Caco-2 (cell line): ENCODE results near the gene STRBP. TPM values are rescaled to one million over a fixed set of nuclear protein-coding genes. Genes with fewer than 3 reads are reported as not detected.

Experiments used
- BruUV-seq: library from RNA; stranded (reverse); fragments of 400-500 nt; replicated peaks from 2 replicates; lab custom pipeline; 2021; lab: Mats Ljungman, UMichigan
- CTCF ChIA-PET: fragments of 300-600 bp; sonication (Branson Sonifier 250); formaldehyde crosslinking; loops from one replicate; lab custom pipeline; 2022; ENCODE audit warnings: antibody characterized with exemption; lab: Charles Lee
- POLR2A ChIA-PET: fragments of 300-600 bp; sonication (Branson Sonifier 250); formaldehyde crosslinking; loops from one replicate; lab custom pipeline; 2022; ENCODE audit warnings: antibody characterized with exemption; lab: Charles Lee
- DNase-seq, 2 experiments: peaks; one replicate each; pipeline versions ENCODE4 v3.0.0 to v3.0.0-alpha.2; 2020 to 2022
- H3K27me3 ChIP-seq: replicated peaks from 2 replicates; pipeline ENCODE4 v1.6.0; 2011; ENCODE audit warnings: low read length; ENCODE audit not compliant: control insufficient read depth, insufficient read depth
- H3K36me3 ChIP-seq: 2 replicates; pipeline ENCODE4 v1.5.1; 2011; ENCODE audit warnings: low read length; ENCODE audit not compliant: control insufficient read depth, insufficient read depth
- H3K4me1 ChIP-seq: fragments of 250-450 bp; sonication (Bioruptor Pico); 2 replicates; pipeline ENCODE4 v1.5.1; 2020; ENCODE audit warnings: mild to moderate bottlenecking
- H3K4me3 ChIP-seq: 2 replicates; pipeline ENCODE4 v1.5.1; 2011; ENCODE audit warnings: low read depth, mild to moderate bottlenecking, control low read depth, low read length
- H3K9me3 ChIP-seq: fragments of 250-450 bp; sonication (Bioruptor Pico); 2 replicates; pipeline ENCODE4 v1.5.1; 2020; ENCODE audit warnings: mild to moderate bottlenecking, moderate library complexity
- H3K27ac Mint-ChIP-seq: one replicate; pipeline ENCODE4 v1.8.0; 2022; ENCODE audit warnings: mixed read lengths; ENCODE audit not compliant: unreplicated experiment
- H3K27me3 Mint-ChIP-seq: one replicate; pipeline ENCODE4 v1.8.0; 2022; ENCODE audit warnings: mixed read lengths; ENCODE audit not compliant: insufficient read depth, unreplicated experiment
- H3K36me3 Mint-ChIP-seq: one replicate; pipeline ENCODE4 v1.8.0; 2022; ENCODE audit warnings: mild to moderate bottlenecking, mixed read lengths; ENCODE audit not compliant: insufficient read depth, unreplicated experiment
- H3K4me1 Mint-ChIP-seq: one replicate; pipeline ENCODE4 v1.8.0; 2022; ENCODE audit warnings: low read depth, mixed read lengths; ENCODE audit not compliant: unreplicated experiment
- H3K4me3 Mint-ChIP-seq: one replicate; pipeline ENCODE4 v1.8.0; 2022; ENCODE audit warnings: mild to moderate bottlenecking, moderate library complexity, mixed read lengths; ENCODE audit not compliant: unreplicated experiment
- H3K9me3 Mint-ChIP-seq: one replicate; pipeline ENCODE4 v1.8.0; 2022; ENCODE audit warnings: mixed read lengths; ENCODE audit not compliant: unreplicated experiment
- CTCF ChIP-seq, 2 experiments: fragments of 200-600 bp in 1 of 2; IDR thresholded peaks; 1 replicate in 1 of 2; 2 replicates in 1 of 2; pipeline versions ENCODE4 v1.5.1 to v1.8.0; 2011 to 2022; ENCODE audit warnings: antibody characterized with exemption in 1 of 2, control low read depth in 1 of 2, inconsistent platforms in 1 of 2, low read depth in 1 of 2, low read length in 1 of 2, mild to moderate bottlenecking in 1 of 2, moderate library complexity in 1 of 2; ENCODE audit not compliant: insufficient read depth in 1 of 2, severe bottlenecking in 1 of 2, unreplicated experiment in 1 of 2
- intact Hi-C: fragments of 100-400 bp; cut with micrococcal nuclease; formaldehyde crosslinking; loops from one replicate; pipeline ENCODE4 v1.10.0; 2022; ENCODE audit not compliant: unreplicated experiment
- total RNA-seq: library from RNA; stranded (reverse); gene quantifications from 2 replicates; pipeline ENCODE4 v1.2.3, GENCODE V29; 2022

Gene STRBP
- total RNA-seq, 1 experiment from 2014 or later: 43.5 TPM

- Mint-ChIP-seq H3K4me1 (peaks cover 21% of the 10 kb centered on the region), H3K27ac (no peak overlapping the region), H3K36me3 (peaks cover 7% of the 10 kb centered on the region), H3K4me3 (no peak overlapping the region), H3K27me3 (no peaks in the 10 kb centered on the region), H3K9me3 (no peaks in the 10 kb centered on the region)
- no peak for DNase-seq
- intact Hi-C loops: no loop called here
- ChIA-PET POLR2A (no interaction called here), CTCF (no interaction called here)
- Histone ChIP-seq H3K4me3 (no peak overlapping the region), H3K9me3 (no peaks in the 10 kb centered on the region), H3K36me3 (no peaks in the 10 kb centered on the region), H3K4me1 (peaks cover 4% of the 10 kb centered on the region), H3K27me3 (no peaks in the 10 kb centered on the region)
- BruUV-seq: no TSS peak
- no peak for TF ChIP-seq CTCF (IDR thresholded peaks at IDR 0.05; ENCODE audit: insufficient read depth in 1 of 2, low read depth in 1 of 2, low read length in 1 of 2, severe bottlenecking in 1 of 2, unreplicated experiment in 1 of 2)
These were observed 31.2 kb downstream of the STRBP start for GRCh38 chr9:123237220-123237619.

GRCh38 chr9:123235448-123235847 lies 32.9 kb downstream of the STRBP start:
- H3K4me1 Mint-ChIP-seq: peaks cover 27% of the 10 kb centered on the region
- H3K9me3 Mint-ChIP-seq: no peaks in the 10 kb centered on the region
- BruUV-seq: no TSS peak
- ChIA-PET CTCF (interaction anchor here (0.5 to 0.7 kb wide), 2 partner anchors 10 to 28 kb away, joined by 4 to 5 read pairs; no protein-coding TSS in a partner anchor), POLR2A (interaction anchor here (0.7 kb wide), 2 partner anchors 15 to 144 kb away, joined by 5 to 9 read pairs; no protein-coding TSS in a partner anchor)
- no peak for TF ChIP-seq CTCF (IDR thresholded peaks at IDR 0.05; ENCODE audit: insufficient read depth in 1 of 2, low read depth in 1 of 2, low read length in 1 of 2, severe bottlenecking in 1 of 2, unreplicated experiment in 1 of 2)
- Histone ChIP-seq H3K27me3 (no peaks in the 10 kb centered on the region), H3K36me3 (no peaks in the 10 kb centered on the region), H3K4me1 (peaks cover 4% of the 10 kb centered on the region), H3K4me3 (no peak overlapping the region), H3K9me3 (no peaks in the 10 kb centered on the region)
- no peaks in the 10 kb centered on the region for H3K27me3 Mint-ChIP-seq
- DNase-seq: no peak
- intact Hi-C loops: no loop called here
- H3K27ac Mint-ChIP-seq: no peak overlapping the region
- no peak overlapping the region for H3K4me3 Mint-ChIP-seq
- H3K36me3 Mint-ChIP-seq: no peaks in the 10 kb centered on the region

GRCh38 chr9:123234853-123235252 lies 33.5 kb downstream of the STRBP start:
- H3K4me1 ChIP-seq: peaks cover 4% of the 10 kb centered on the region
- no peak overlapping the region for H3K4me3 ChIP-seq
- TF ChIP-seq CTCF (IDR thresholded peaks at IDR 0.05; ENCODE audit: insufficient read depth in 1 of 2, low read depth in 1 of 2, low read length in 1 of 2, severe bottlenecking in 1 of 2, unreplicated experiment in 1 of 2): no peak
- intact Hi-C loops: no loop called here
- BruUV-seq: no TSS peak
- no peak overlapping the region for H3K27ac Mint-ChIP-seq
- POLR2A ChIA-PET: no interaction called here
- peaks cover 21% of the 10 kb centered on the region for H3K4me1 Mint-ChIP-seq
- H3K9me3 ChIP-seq: no peaks in the 10 kb centered on the region
- no peaks in the 10 kb centered on the region for H3K36me3 Mint-ChIP-seq
- CTCF ChIA-PET: interaction anchor here (0.5 kb wide), 1 partner anchor 29 kb away, joined by 5 read pairs; no protein-coding TSS in a partner anchor
- no peaks in the 10 kb centered on the region for H3K27me3 ChIP-seq
- no peak overlapping the region for H3K4me3 Mint-ChIP-seq
- H3K27me3 Mint-ChIP-seq: no peaks in the 10 kb centered on the region
- DNase-seq: no peak
- H3K36me3 ChIP-seq: no peaks in the 10 kb centered on the region
- no peaks in the 10 kb centered on the region for H3K9me3 Mint-ChIP-seq
